MM.1S (cell line): Measurements from ENCODE around the gene IPCEF1.

ENCODE experiments used
- DNase-seq: peaks from one replicate; pipeline ENCODE4 v3.0.0-alpha.2; 2015
- H2AFZ ChIP-seq: fragments of 300-600 bp; sonication (generic); 2 replicates; pipeline ENCODE4 v1.6.0; 2016; ENCODE audit warnings: antibody characterized with exemption, low read length
- H3F3A ChIP-seq: fragments of 300-600 bp; sonication (generic); 2 replicates; pipeline ENCODE4 v1.6.1; 2016; ENCODE audit warnings: mild to moderate bottlenecking, antibody characterized with exemption, low read length, moderate library complexity, mixed read lengths; ENCODE audit not compliant: insufficient read depth
- H3K27ac ChIP-seq: fragments of 300-600 bp; sonication (generic); 2 replicates; pipeline ENCODE4 v1.5.1; 2016; ENCODE audit warnings: mild to moderate bottlenecking, low read length
- H3K27me3 ChIP-seq: fragments of 300-600 bp; sonication (generic); replicated peaks from 2 replicates; pipeline ENCODE4 v1.6.0; 2016; ENCODE audit warnings: low read length; ENCODE audit not compliant: insufficient read depth
- H3K36me3 ChIP-seq: fragments of 300-600 bp; sonication (generic); replicated peaks from 2 replicates; pipeline ENCODE4 v1.6.1; 2016; ENCODE audit warnings: mild to moderate bottlenecking, low read length, mixed read lengths; ENCODE audit not compliant: insufficient read depth
- H3K4me1 ChIP-seq: fragments of 300-600 bp; sonication (generic); 2 replicates; pipeline ENCODE4 v1.6.1; 2016; ENCODE audit warnings: low read length, mixed read lengths
- H3K4me2 ChIP-seq: fragments of 300-600 bp; sonication (generic); 2 replicates; pipeline ENCODE4 v1.6.0; 2016; ENCODE audit warnings: low read depth, low read length
- H3K4me3 ChIP-seq: fragments of 300-600 bp; sonication (generic); 2 replicates; pipeline ENCODE4 v1.5.1; 2016; ENCODE audit warnings: low read length, mixed read lengths
- H3K79me2 ChIP-seq: fragments of 300-600 bp; sonication (generic); 2 replicates; pipeline ENCODE4 v1.6.1; 2016; ENCODE audit warnings: mixed run types, low read length, mixed read lengths
- H3K9ac ChIP-seq: fragments of 300-600 bp; sonication (generic); 2 replicates; pipeline ENCODE4 v1.6.1; 2016; ENCODE audit warnings: low read length, mixed read lengths
- H3K9me2 ChIP-seq: fragments of 300-600 bp; sonication (generic); replicated peaks from 2 replicates; pipeline ENCODE4 v1.6.1; 2016; ENCODE audit warnings: mild to moderate bottlenecking, low read length, mixed read lengths; ENCODE audit not compliant: insufficient read depth
- H3K9me3 ChIP-seq: fragments of 300-600 bp; sonication (generic); replicated peaks from 2 replicates; pipeline ENCODE4 v1.6.1; 2016; ENCODE audit warnings: mild to moderate bottlenecking, low read length, mixed read lengths; ENCODE audit not compliant: insufficient read depth
- H4K20me1 ChIP-seq: fragments of 300-600 bp; sonication (generic); 2 replicates; pipeline ENCODE4 v1.6.1; 2016; ENCODE audit warnings: mild to moderate bottlenecking, low read length, moderate library complexity, mixed read lengths; ENCODE audit not compliant: insufficient read depth
- CTCF ChIP-seq: fragments of 300-600 bp; sonication (generic); IDR thresholded peaks from 2 replicates; pipeline ENCODE4 v1.5.1; 2016; ENCODE audit warnings: antibody characterized with exemption, low read length, mixed read lengths
- EZH2 ChIP-seq: fragments of 300-600 bp; sonication (generic); optimal IDR thresholded peaks from 2 replicates; pipeline ENCODE3; 2017; ENCODE audit warnings: low read depth, mild to moderate bottlenecking, antibody characterized with exemption, low read length, mixed read lengths
- EZH2phosphoT487 ChIP-seq: fragments of 300-600 bp; sonication (generic); IDR thresholded peaks from 2 replicates; pipeline ENCODE4 v1.6.1; 2018; ENCODE audit warnings: antibody characterized with exemption, low read length

The IPCEF1 gene

GRCh38 chr6:154325142-154325541 is 31.5 kb downstream of the IPCEF1 start:
- Histone ChIP-seq H3K27me3 (no peaks in the 10 kb centered on the region), H3F3A (no peaks in the 10 kb centered on the region), H3K4me2 (no peak overlapping the region), H3K9ac (no peak overlapping the region), H4K20me1 (no peaks in the 10 kb centered on the region), H3K9me2 (no peaks in the 10 kb centered on the region), H3K36me3 (no peaks in the 10 kb centered on the region), H3K4me1 (no peaks in the 10 kb centered on the region), H3K4me3 (no peak overlapping the region), H3K27ac (no peak overlapping the region), H3K79me2 (no peaks in the 10 kb centered on the region), H3K9me3 (no peaks in the 10 kb centered on the region), H2AFZ (no peak overlapping the region)
- TF ChIP-seq EZH2 (no peak), CTCF (no peak), EZH2phosphoT487 (no peak)
- DNase-seq = no peak

DNA sequence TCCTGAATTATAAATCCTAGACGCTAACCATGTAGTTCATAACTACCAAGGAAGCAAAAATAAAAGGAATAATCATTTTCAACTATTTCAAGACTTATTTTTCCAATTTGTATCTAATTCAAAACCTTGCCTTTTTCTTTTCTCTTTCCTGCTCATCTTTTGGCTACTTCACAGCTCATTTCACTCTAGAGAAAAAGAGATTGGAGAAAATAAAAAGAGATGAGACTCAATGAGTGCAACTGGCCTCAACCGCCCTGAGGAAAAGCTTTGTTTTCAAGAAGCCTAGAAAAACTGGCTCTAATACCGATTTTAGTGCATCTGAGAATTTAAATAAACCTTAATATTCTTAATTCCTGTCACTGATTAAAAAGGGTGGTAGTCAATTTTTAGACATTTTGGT is 36.4 kb downstream of the IPCEF1 start:
- no peaks in the 10 kb centered on the region for H3K9me2 ChIP-seq
- H4K20me1 ChIP-seq = no peaks in the 10 kb centered on the region
- DNase-seq = no peak
- no peaks in the 10 kb centered on the region for H3K9me3 ChIP-seq
- H2AFZ ChIP-seq = no peak overlapping the region
- no peak overlapping the region for H3K4me2 ChIP-seq
- no peaks in the 10 kb centered on the region for H3K79me2 ChIP-seq
- TF ChIP-seq EZH2 = no peak
- no peak overlapping the region for H3K9ac ChIP-seq
- H3K4me3 ChIP-seq = no peak overlapping the region
- no peaks in the 10 kb centered on the region for H3K27me3 ChIP-seq
- H3K36me3 ChIP-seq = no peaks in the 10 kb centered on the region
- no peak overlapping the region for H3K27ac ChIP-seq
- no peaks in the 10 kb centered on the region for H3F3A ChIP-seq
- no peaks in the 10 kb centered on the region for H3K4me1 ChIP-seq

DNA sequence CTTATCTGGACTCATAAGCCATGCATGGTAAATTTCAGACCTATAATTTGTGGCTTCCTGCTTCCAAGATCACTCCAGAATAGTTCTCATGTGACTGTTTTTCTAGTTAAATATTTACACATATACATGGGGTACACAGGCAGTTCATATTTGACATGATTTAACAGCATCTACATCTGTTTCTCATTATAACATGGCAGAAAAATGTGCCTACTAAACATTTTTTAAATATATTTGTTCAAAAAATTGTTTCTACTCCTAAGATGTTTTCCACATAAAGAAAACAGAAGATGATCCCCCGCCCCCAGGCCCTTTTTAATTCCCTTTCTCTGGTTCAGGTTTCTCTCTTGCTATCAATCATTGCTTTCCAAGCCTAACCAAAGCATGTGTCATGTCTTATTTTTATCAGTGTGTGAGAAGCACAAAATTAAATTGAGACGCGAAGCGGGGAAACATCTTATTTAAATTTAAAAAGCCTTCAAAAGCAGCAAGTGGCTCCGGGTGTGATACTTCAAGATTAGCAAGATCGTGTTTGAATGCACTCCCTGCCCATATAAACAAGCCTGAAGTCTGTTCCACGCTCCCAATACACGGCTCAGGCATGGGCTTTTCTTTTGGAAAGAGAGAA is 37.3 kb downstream of the IPCEF1 start:
- H3K4me3 ChIP-seq = no peak overlapping the region
- H3K9ac ChIP-seq = no peak overlapping the region
- H4K20me1 ChIP-seq = no peaks in the 10 kb centered on the region
- H2AFZ ChIP-seq = no peak overlapping the region
- no peaks in the 10 kb centered on the region for H3F3A ChIP-seq
- no peaks in the 10 kb centered on the region for H3K36me3 ChIP-seq
- H3K4me1 ChIP-seq = no peaks in the 10 kb centered on the region
- no peaks in the 10 kb centered on the region for H3K79me2 ChIP-seq
- H3K27ac ChIP-seq = no peak overlapping the region
- H3K4me2 ChIP-seq = no peak overlapping the region
- TF ChIP-seq EZH2 (no peak), CTCF (no peak), EZH2phosphoT487 (no peak)
- H3K9me2 ChIP-seq = no peaks in the 10 kb centered on the region
- DNase-seq = no peak
- H3K27me3 ChIP-seq = no peaks in the 10 kb centered on the region
- H3K9me3 ChIP-seq = no peaks in the 10 kb centered on the region

DNA sequence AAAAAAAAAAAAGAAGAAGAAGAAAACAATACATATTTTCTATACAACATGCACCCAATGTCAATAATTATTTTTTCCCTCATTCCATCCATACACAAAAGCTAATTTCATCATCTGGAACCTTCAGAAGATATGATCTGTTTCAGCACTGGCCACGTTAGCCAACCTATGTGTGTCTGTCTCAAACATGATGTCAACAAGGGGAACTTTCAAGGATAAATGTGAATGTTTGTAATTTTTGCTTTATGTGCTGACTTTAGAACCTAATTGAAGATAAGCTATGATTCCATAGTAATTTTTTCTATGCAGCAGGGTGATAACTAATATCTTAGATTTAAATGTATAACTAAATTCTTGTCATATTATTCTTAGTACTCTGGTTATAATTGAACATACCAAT is 37.9 kb downstream of the IPCEF1 start:
- H3K27ac ChIP-seq = no peak overlapping the region
- H3K36me3 ChIP-seq = no peaks in the 10 kb centered on the region
- no peaks in the 10 kb centered on the region for H3K9me3 ChIP-seq
- H3K79me2 ChIP-seq = no peaks in the 10 kb centered on the region
- H3K4me1 ChIP-seq = no peaks in the 10 kb centered on the region
- H3K4me2 ChIP-seq = no peak overlapping the region
- H3K9me2 ChIP-seq = no peaks in the 10 kb centered on the region
- no peak overlapping the region for H3K9ac ChIP-seq
- H2AFZ ChIP-seq = no peak overlapping the region
- H3F3A ChIP-seq = no peaks in the 10 kb centered on the region
- H3K27me3 ChIP-seq = no peaks in the 10 kb centered on the region
- no peak for DNase-seq
- H3K4me3 ChIP-seq = no peak overlapping the region
- TF ChIP-seq CTCF (no peak), EZH2 (no peak)
- H4K20me1 ChIP-seq = no peaks in the 10 kb centered on the region
